ENCODE measurements around the gene RPS19BP1.

RPS19BP1 gene

DNA sequence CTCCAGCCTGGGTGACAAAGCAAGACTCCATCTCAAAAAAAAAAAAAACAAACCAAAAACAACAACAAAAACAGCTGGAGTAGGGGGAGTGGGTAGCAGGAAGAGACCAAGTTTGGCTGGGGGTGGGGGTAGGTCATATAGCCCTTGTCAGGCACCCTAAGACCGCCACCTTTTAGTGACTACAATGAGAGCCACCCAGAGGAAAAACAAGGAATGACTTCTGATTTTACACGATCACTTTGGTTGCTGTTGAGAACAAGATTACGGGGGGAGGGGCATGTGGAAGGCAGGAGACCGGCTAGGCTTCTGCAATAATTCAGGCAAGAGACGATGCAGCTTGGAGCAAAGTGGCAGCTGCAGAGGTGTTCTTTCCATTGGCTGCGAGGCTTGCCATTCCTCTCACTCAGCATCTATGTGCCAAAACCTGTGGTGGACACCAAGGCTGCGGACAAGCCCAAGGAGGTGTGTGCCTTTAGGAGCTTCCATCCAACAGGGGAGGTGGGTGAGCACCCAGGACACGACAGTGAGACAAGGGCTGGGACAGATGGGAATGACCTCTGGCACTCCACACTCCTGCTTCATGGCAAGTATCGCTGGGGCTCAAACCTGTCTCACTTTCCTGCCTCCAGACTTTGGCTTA is 1.7 kb downstream of the RPS19BP1 start:
- TF ChIP-seq CTCF (IDR thresholded peaks at IDR 0.05; ENCODE audit: low read depth, low read length, missing control alignments): peak; percentile 42
- in situ Hi-C loops (cut with HindIII; ENCODE audit: low sequenced_read_pairs): no loop called here
- no peak overlapping the region for H3K4me3 ChIP-seq (ENCODE audit: low read depth, low read length)
- no peak for DNase-seq (ENCODE audit: low read depth)

GRCh38 chr22:39530116-39530515 is 2.4 kb downstream of the RPS19BP1 start:
- DNase-seq (ENCODE audit: low read depth): no peak
- no peak for TF ChIP-seq CTCF (IDR thresholded peaks at IDR 0.05; ENCODE audit: low read depth, low read length, missing control alignments)
- in situ Hi-C loops (cut with HindIII; ENCODE audit: low sequenced_read_pairs): no loop called here

DNA sequence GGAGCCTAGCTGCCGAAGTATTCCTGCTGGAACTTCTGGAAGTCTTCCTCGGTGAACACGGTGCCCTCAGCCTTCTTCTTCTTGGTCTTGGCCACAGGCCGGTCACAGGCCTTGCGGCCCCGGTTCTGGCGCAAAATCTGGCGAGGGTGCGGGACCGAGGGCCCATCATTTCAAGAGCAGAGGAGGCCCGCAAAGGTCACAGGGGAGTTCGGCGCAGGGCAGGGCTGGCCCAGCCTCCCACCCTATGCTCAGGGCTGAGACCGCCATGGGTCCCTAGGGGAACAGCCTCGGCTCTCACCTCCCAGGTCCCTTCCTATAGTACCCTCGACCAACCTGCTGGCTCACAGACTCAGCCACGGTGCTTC is 3.1 kb downstream of the RPS19BP1 start:
- H3K4me3 ChIP-seq (ENCODE audit: low read depth, low read length): no peak overlapping the region
- in situ Hi-C loops (cut with HindIII; ENCODE audit: low sequenced_read_pairs): no loop called here
- no peak for DNase-seq (ENCODE audit: low read depth)
- TF ChIP-seq CTCF (IDR thresholded peaks at IDR 0.05; ENCODE audit: low read depth, low read length, missing control alignments): no peak

More at GRCh38 chr22:39530116-39530515, 2.4 kb downstream of the RPS19BP1 start:
- H3K4me3 ChIP-seq (ENCODE audit: low read depth, low read length): no peak overlapping the region

GRCh38 chr22:39528681-39529486 is 3.7 kb downstream of the RPS19BP1 start:
- in situ Hi-C loops (cut with HindIII; ENCODE audit: low sequenced_read_pairs): no loop called here
- peak; percentile 85 for DNase-seq (ENCODE audit: low read depth)
- peak; percentile 99 for TF ChIP-seq CTCF (IDR thresholded peaks at IDR 0.05; ENCODE audit: low read depth, low read length, missing control alignments)

GRCh38 chr22:39528080-39528661 is 4.4 kb downstream of the RPS19BP1 start:
- DNase-seq (ENCODE audit: low read depth): no peak
- in situ Hi-C loops (cut with HindIII; ENCODE audit: low sequenced_read_pairs): no loop called here
- H3K4me3 ChIP-seq (ENCODE audit: low read depth, low read length): no peak overlapping the region
- TF ChIP-seq CTCF (IDR thresholded peaks at IDR 0.05; ENCODE audit: low read depth, low read length, missing control alignments): no peak

More at GRCh38 chr22:39528681-39529486, 3.7 kb downstream of the RPS19BP1 start:
- no peak overlapping the region for H3K4me3 ChIP-seq (ENCODE audit: low read depth, low read length)

- TF ChIP-seq CTCF (IDR thresholded peaks at IDR 0.05; ENCODE audit: low read depth, low read length, missing control alignments): no peak
- in situ Hi-C loops (cut with HindIII; ENCODE audit: low sequenced_read_pairs): no loop called here
- no peak overlapping the region for H3K4me3 ChIP-seq (ENCODE audit: low read depth, low read length)
- no peak for DNase-seq (ENCODE audit: low read depth)
Observed at GRCh38 chr22:39527481-39527961, 5.0 kb downstream of the RPS19BP1 start.
